ENCODE results near the gene REL. TPM values are rescaled to one million over a fixed set of nuclear protein-coding genes. Genes with fewer than 3 reads are reported as not detected.

Gene REL
- total and polyA plus RNA-seq, 2 of the 13 experiments (the other 11 are each of a cell fraction or from before 2014, with no cell fraction given) = 3.7 to 7.0 TPM

GRCh38 chr2:60891180-60891579, 9.8 kb downstream of the REL start:
- H3K4me2 ChIP-seq (ENCODE audit: low read depth, low read length) = no peak overlapping the region
- no peak for TF ChIP-seq TBL1XR1 (IDR thresholded peaks at IDR 0.05; ENCODE audit: borderline replicate concordance, low read length, partially characterized antibody)
- TF ChIP-seq HBP1 (CRISPR knock-in tag; IDR thresholded peaks at IDR 0.05; ENCODE audit: low read depth) = no peak
- TF ChIP-seq JARID2 (CRISPR knock-in tag; IDR thresholded peaks at IDR 0.05; ENCODE audit: insufficient replicate concordance) = no peak
- TF ChIP-seq PHF8 (CRISPR knock-in tag; IDR thresholded peaks at IDR 0.05) = no peak
- TF ChIP-seq HES4 (CRISPR knock-in tag; IDR thresholded peaks at IDR 0.05; ENCODE audit: borderline replicate concordance) = no peak
- no peak for TF ChIP-seq PCBP2 (optimal IDR thresholded peaks at IDR 0.05; ENCODE audit: low read depth, low read length, poor library complexity, severe bottlenecking)
- no peak for TF ChIP-seq MTA1 (CRISPR knock-in tag; IDR thresholded peaks at IDR 0.05; ENCODE audit: borderline replicate concordance)
- TF ChIP-seq ZNF652 (CRISPR knock-in tag; IDR thresholded peaks at IDR 0.05; ENCODE audit: borderline replicate concordance, low read depth) = no peak
- no peak for TF ChIP-seq RXRA (CRISPR knock-in tag; IDR thresholded peaks at IDR 0.05)
- TF ChIP-seq ZNF790 (CRISPR knock-in tag; IDR thresholded peaks at IDR 0.05; ENCODE audit: borderline replicate concordance) = no peak
- TF ChIP-seq DRAP1 (CRISPR knock-in tag; IDR thresholded peaks at IDR 0.05) = no peak
- 97% methylated on average over 3 of the region's 3 CpGs for WGBS (ENCODE audit: low lambda C conversion rate)
- no peak overlapping the region for H3K27ac ChIP-seq (ENCODE audit: extremely low read length, insufficient read depth, low read length)
- H3K4me1 ChIP-seq (ENCODE audit: insufficient read depth, low read length) = peaks cover 2% of the 10 kb centered on the region
- POLR2A ChIA-PET = no interaction called here
- no peak overlapping the region for H3K9ac ChIP-seq (ENCODE audit: insufficient read depth, low read depth, low read length)
- no peak overlapping the region for H3K4me3 ChIP-seq (replicated peaks in 1 of 3; ENCODE audit: insufficient read depth in 1 of 3, low read depth in 2 of 3, low read length in 3 of 3)
- peaks cover 14% of the 10 kb centered on the region for H3K79me2 ChIP-seq (ENCODE audit: insufficient read depth, low read length)
- no peak overlapping the region for H2AFZ ChIP-seq (ENCODE audit: low read length)
- H3K9me3 ChIP-seq (ENCODE audit: low read length) = no peaks in the 10 kb centered on the region
- H3K27me3 ChIP-seq (ENCODE audit: control insufficient read depth in 1 of 2, insufficient read depth in 2 of 2, low read length in 2 of 2) = no peaks in the 10 kb centered on the region
- BruUV-seq (replicated peaks) = no TSS peak
- DNase-seq (ENCODE audit: low spot score) (no peak), FAIRE-seq (no peak), ATAC-seq (no peak)
- no peaks in the 10 kb centered on the region for H4K20me1 ChIP-seq (ENCODE audit: insufficient read depth, low read length)
- in situ Hi-C loops (cut with HindIII; ENCODE audit: extremely low pct_ligation_motif_present, low pct_unique_long_range_greater_than_20kb) (no loop called here), intact Hi-C loops (cut with micrococcal nuclease; ENCODE audit: unreplicated experiment) (no loop called here)
- H3K36me3 ChIP-seq (replicated peaks in 1 of 2; ENCODE audit: control insufficient read depth in 1 of 2, insufficient read depth in 2 of 2, low read length in 2 of 2) = peaks cover 5 to 33% of the 10 kb centered on the region in 2 experiments
- CTCF ChIA-PET (ENCODE audit: low intra/inter-chr PET ratio, low total read pairs) = no interaction called here
